ENCODE data around the gene ALCAM.
A peak's percentile ranks its signal among the peaks of the same experiment; 100 is the strongest.
"Not testable (repeated sequence)": the region's sequence is repeated elsewhere in the genome, so short reads cannot be mapped to it uniquely, and the experiment has no call there.

The ALCAM gene

GRCh38 chr3:105356988-105357387 lies 9.7 kb upstream of the ALCAM start:
- DNase-seq: no peak

- no peak for DNase-seq
Measured at GRCh38 chr3:105359098-105359762, 7.5 kb upstream of the ALCAM start.

GRCh38 chr3:105360003-105360402 lies 6.7 kb upstream of the ALCAM start:
- DNase-seq: no peak

- DNase-seq: no peak
Measured at GRCh38 chr3:105362021-105362665, 4.6 kb upstream of the ALCAM start.

- DNase-seq: no peak
Measured at GRCh38 chr3:105364128-105364527, 2.6 kb upstream of the ALCAM start.

- no peak for DNase-seq
Measured at GRCh38 chr3:105365081-105365390, 1.7 kb upstream of the ALCAM start.

GRCh38 chr3:105365391-105366325 lies 1.1 kb upstream of the ALCAM start:
- DNase-seq: peak; percentile 23

- DNase-seq: peak; percentile 37
Measured at GRCh38 chr3:105367063-105367405, 325 bp downstream of the ALCAM start.

- peak; percentile 60 for DNase-seq
Measured at GRCh38 chr3:105367406-105368213, 901 bp downstream of the ALCAM start.

- peak; percentile 57 for DNase-seq
Measured at GRCh38 chr3:105368566-105369499, 2.1 kb downstream of the ALCAM start.

GRCh38 chr3:105369500-105370371 lies 3.0 kb downstream of the ALCAM start:
- DNase-seq: peak; percentile 79

- DNase-seq: no peak
Measured at GRCh38 chr3:105373383-105373782, 6.7 kb downstream of the ALCAM start.

GRCh38 chr3:105375750-105376511 lies 9.2 kb downstream of the ALCAM start:
- no peak for DNase-seq

GRCh38 chr3:105377716-105378115 lies 11.0 kb downstream of the ALCAM start:
- DNase-seq: no peak

- no peak for DNase-seq
Measured at GRCh38 chr3:105385179-105385578, 18.5 kb downstream of the ALCAM start.

GRCh38 chr3:105385819-105386508 lies 19.3 kb downstream of the ALCAM start:
- no peak for DNase-seq

GRCh38 chr3:105387122-105387751 lies 20.5 kb downstream of the ALCAM start:
- DNase-seq: no peak

- DNase-seq: no peak
Measured at GRCh38 chr3:105388176-105388575, 21.5 kb downstream of the ALCAM start.

GRCh38 chr3:105389759-105390158 lies 23.1 kb downstream of the ALCAM start:
- not testable (repeated sequence) for DNase-seq
